ENCODE data around the gene AIRE.

AIRE gene

DNA sequence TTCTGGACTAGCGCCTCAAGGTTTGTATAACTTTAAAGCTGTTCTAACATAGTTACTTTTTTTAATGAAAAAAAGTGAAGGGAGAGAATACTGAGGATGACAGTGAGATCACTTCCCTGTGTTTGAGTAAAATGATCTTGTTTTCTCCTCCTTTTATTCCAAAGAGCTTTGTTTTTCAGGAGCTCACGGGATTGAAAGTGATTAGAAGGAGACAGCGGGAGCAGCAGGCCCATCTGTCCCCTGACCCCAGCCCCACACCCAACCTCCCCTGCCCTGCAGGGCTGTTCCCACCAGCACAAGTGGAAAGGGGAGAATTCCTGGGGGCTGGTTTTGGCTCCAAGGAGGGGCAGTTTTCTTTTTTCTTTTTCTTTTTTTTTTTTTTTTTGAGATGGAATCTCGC is 21.9 kb upstream of the AIRE start:
- TF ChIP-seq, protein P1, sequence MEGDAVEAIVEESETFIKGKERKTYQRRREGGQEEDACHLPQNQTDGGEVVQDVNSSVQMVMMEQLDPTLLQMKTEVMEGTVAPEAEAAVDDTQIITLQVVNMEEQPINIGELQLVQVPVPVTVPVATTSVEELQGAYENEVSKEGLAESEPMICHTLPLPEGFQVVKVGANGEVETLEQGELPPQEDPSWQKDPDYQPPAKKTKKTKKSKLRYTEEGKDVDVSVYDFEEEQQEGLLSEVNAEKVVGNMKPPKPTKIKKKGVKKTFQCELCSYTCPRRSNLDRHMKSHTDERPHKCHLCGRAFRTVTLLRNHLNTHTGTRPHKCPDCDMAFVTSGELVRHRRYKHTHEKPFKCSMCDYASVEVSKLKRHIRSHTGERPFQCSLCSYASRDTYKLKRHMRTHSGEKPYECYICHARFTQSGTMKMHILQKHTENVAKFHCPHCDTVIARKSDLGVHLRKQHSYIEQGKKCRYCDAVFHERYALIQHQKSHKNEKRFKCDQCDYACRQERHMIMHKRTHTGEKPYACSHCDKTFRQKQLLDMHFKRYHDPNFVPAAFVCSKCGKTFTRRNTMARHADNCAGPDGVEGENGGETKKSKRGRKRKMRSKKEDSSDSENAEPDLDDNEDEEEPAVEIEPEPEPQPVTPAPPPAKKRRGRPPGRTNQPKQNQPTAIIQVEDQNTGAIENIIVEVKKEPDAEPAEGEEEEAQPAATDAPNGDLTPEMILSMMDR (IDR thresholded peaks at IDR 0.05; ENCODE audit: low read depth, low read length): no peak
- no peak overlapping the region for H3K4me3 ChIP-seq (ENCODE audit: low read depth, low read length)

DNA sequence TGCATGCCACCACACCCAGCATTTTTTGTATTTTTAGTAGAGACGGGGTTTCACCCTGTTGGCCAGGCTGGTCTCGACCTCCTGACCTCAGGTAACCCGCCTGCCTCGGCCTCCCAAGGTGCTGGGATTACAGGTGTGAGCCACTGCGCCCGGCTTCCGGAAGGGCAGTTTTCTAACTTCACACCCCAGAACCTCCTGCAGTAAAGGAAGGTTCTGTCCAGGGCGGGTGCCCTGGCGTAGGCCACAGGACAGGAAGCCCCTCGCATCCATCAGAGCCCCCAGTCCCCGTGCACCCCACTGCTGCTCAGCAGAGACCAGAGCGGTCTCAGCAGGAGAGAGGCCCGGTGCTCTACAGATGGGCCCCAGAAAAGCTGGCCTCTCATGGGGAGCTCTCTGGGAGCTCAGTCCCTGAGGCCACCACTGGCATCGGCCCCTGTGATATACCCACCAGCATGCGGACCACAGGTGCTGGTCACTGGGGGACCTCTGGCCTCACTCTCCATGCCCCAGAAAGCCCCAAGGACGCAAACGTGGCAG is 19.9 kb upstream of the AIRE start:
- no peak overlapping the region for H3K4me3 ChIP-seq (ENCODE audit: low read depth, low read length)
- TF ChIP-seq, protein P1 (IDR thresholded peaks at IDR 0.05; ENCODE audit: low read depth, low read length): no peak

DNA sequence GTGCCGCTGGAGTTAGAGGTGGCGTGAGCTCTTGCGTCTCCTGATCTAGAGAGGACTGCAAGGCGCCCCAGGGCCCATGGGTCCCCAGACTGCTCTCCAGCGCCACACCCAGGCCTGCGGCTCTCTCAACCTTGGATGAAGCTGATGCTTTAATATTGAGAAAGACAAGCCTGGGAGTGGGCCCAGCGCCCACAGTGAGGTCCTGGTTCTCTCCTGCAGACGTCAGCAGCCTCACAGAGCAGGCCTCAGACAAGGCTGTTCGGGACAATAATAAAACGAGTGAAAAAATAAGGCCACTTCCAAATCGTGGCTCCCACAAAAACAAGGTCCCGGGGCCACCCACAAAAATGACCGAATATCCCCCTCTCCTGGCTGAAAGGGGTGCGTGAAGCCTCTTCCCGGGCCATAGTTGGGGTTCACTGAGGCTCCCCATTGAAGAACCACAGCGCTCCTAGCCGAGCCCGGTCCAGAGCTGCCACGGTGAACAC is 18.0 kb upstream of the AIRE start:
- H3K4me3 ChIP-seq (ENCODE audit: low read depth, low read length): no peak overlapping the region
- TF ChIP-seq, protein P1 (IDR thresholded peaks at IDR 0.05; ENCODE audit: low read depth, low read length): no peak

DNA sequence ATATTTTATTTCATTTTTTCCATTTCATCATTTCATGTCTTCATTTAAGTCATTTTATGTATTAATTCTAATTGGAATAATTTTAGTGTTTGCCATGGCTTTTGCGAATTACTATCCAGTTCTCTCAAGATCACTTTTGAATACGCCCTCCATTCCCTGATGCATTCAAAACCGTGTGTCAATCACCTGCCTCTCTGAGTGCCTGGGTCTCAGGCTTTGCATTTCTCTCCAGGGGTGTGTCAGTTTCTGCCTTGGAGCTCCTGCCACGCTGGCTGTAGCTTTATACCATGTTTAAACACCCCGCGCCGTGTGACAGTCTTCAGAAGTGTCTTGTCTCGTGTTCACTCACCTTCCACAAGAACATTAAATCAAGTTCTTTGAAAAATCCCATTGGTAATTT is 16.6 kb upstream of the AIRE start:
- H3K4me3 ChIP-seq (ENCODE audit: low read depth, low read length): no peak overlapping the region
- TF ChIP-seq, protein P1 (IDR thresholded peaks at IDR 0.05; ENCODE audit: low read depth, low read length): no peak

DNA sequence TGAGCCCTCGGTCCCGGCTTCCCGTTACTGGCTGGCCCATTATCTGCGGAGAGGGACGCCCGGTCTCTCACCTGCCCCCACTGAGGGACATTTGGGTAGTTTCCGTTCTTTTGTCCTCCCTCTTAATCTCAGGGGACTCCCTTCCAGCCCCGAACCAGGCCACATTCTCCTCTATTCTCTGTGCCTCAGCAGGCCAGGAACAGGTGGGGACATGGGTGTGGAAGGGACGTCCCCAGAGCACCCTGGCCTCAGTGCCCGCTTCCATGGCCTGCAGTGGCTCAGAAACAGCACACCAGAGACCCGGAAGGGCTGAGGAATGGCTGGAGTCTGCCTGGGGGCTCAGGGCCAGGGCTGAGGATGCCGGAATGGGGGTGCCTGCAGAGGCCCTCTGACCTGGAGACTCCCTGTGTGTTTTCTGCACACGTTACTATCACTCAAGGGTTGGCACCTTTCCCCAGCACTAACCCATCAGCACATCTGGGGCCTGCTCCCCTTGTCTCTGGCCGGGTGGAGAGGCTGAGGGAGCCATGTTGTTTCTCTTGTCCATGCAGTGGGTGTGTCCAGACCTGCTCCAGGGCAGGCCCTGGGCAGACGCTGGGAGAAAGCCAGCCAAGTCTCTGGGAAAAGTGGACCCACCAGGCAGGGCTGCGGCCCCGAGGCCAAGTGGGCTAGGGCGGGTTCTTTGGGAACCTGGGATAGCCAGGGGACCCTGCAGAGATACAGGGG is 14.0 kb upstream of the AIRE start:
- TF ChIP-seq, protein P1 (IDR thresholded peaks at IDR 0.05; ENCODE audit: low read depth, low read length): no peak
- H3K4me3 ChIP-seq (ENCODE audit: low read depth, low read length): no peak overlapping the region

DNA sequence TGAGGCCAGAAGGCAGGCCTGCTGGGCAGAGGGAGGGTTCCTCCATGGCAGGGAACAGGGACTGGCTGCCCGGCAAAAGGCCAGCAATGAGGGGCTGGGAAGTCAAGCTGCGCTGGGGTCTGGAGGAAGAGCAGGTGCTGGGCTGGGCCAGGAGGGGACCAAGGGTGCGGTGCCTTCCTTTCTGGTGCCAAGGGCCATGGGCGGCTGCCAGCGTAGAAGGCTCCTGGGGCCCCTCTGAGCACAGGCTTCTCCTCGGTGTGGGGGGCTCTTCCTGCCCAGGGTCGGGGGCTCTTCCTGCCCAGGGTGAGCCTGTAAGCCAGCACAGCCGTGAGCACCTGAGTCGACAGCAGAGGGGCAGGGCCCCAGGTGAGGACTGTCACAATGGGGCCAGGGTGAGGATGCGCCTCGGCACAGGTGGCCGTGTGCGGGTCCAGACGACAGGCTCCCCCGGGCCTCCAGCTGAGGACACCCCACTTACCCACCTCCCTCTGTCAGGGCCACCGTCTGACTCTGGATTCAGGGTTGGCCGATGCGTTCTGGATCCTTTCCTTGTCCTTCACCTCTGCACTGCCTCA is 13.3 kb upstream of the AIRE start:
- TF ChIP-seq, protein P1 (IDR thresholded peaks at IDR 0.05; ENCODE audit: low read depth, low read length): no peak

DNA sequence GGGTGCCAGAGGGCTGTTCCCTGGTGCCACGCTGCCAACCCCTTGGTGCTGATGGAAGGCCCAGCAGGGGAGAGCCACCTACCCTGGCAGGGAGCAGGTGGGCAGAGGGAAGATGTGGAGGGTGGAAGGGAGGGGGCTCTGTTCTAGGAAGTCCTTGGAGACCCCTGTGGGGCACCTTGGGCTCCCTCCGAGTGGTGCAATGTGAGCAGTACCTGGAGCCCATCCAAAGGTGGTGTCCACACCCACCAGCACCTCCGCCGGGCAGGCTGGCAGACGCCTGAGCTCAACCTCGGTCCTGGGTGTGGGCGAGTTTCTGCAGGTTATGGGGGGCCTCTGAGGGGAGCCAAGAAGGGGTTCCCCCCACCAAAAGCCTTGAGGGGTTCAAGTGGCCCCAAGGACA is 12.6 kb upstream of the AIRE start:
- no peak overlapping the region for H3K4me3 ChIP-seq (ENCODE audit: low read depth, low read length)
- TF ChIP-seq, protein P1 (IDR thresholded peaks at IDR 0.05; ENCODE audit: low read depth, low read length): no peak

More for the DNA sequence above, 13.3 kb upstream of the AIRE start:
- H3K4me3 ChIP-seq (ENCODE audit: low read depth, low read length): no peak overlapping the region

Data from WI38 (cell line).